ENCODE results near the gene MYO1B.

DNA sequence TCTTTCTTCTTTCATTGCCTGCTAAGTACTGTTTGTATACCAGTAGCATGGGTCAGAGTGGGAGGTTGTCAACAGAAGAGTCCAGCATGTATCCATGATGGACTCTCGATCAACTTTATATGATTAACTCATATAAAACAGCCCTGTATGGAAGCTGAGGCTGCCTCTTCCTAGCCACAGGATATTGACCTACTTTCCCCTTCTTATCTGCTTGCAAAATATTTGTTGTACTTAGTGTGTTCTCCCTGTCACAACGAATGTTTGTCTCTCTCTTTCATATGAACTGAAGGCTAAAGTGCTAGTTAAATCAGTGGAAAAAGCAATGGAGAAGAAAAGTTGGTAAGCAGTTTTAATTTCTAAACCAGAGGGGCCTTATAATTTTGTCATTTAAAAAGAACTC lies 17.8 kb downstream of the MYO1B start:
- TF ChIP-seq MXI1 (conservative IDR thresholded peaks at IDR 0.05; ENCODE audit: poor library complexity, severe bottlenecking) (no peak), EZH2 (IDR thresholded peaks at IDR 0.05; ENCODE audit: borderline replicate concordance, insufficient read depth, low read length, poor library complexity, severe bottlenecking) (no peak)
